Activated CD8-positive, alpha-beta memory T cell treated with anti-CD3 and anti-CD28 coated beads, Interleukin-2, amount 10 ng/mL, durations not matched to agents 7 days and 5 days (primary cell): ENCODE data around the gene DENND2D. TPM values are rescaled to one million over a fixed set of nuclear protein-coding genes. Genes with fewer than 3 reads are reported as not detected.

Experiments used
- ATAC-seq: fragments of 150-1000 bp; cut with Tn5 transposase; one replicate; pipeline ENCODE4 v1.10.0; 2021; ENCODE audit warnings: moderate library complexity
- CTCF ChIA-PET: fragments of 350-600 bp; sonication (Branson Sonifier 250); formaldehyde crosslinking; loops from one replicate; lab custom pipeline; 2021; ENCODE audit warnings: antibody characterized with exemption; lab: Charles Lee
- DNase-seq: peaks from one replicate; pipeline ENCODE4 v3.0.0-alpha.2; 2020
- H3K27ac Mint-ChIP-seq: one replicate; pipeline ENCODE4 v1.8.0; 2021; ENCODE audit warnings: mild to moderate bottlenecking, mixed read lengths
- H3K27me3 Mint-ChIP-seq: one replicate; pipeline ENCODE4 v1.8.0; 2021; ENCODE audit warnings: mixed read lengths
- H3K36me3 Mint-ChIP-seq: one replicate; pipeline ENCODE4 v1.8.0; 2021; ENCODE audit warnings: mild to moderate bottlenecking, mixed read lengths
- H3K4me1 Mint-ChIP-seq: one replicate; pipeline ENCODE4 v1.8.0; 2021; ENCODE audit warnings: mixed read lengths
- H3K4me3 Mint-ChIP-seq: one replicate; pipeline ENCODE4 v1.8.0; 2021; ENCODE audit warnings: mild to moderate bottlenecking, moderate library complexity, mixed read lengths
- H3K9me3 Mint-ChIP-seq: one replicate; pipeline ENCODE4 v1.8.0; 2022; ENCODE audit warnings: low read depth, mixed read lengths
- total RNA-seq, 2 experiments: library from RNA; stranded (reverse); gene quantifications; one replicate each; pipeline ENCODE4 v1.2.3, GENCODE V29; 2021

Gene DENND2D
- total RNA-seq, 2 experiments from 2014 or later, result 187 to 209 TPM

DNA sequence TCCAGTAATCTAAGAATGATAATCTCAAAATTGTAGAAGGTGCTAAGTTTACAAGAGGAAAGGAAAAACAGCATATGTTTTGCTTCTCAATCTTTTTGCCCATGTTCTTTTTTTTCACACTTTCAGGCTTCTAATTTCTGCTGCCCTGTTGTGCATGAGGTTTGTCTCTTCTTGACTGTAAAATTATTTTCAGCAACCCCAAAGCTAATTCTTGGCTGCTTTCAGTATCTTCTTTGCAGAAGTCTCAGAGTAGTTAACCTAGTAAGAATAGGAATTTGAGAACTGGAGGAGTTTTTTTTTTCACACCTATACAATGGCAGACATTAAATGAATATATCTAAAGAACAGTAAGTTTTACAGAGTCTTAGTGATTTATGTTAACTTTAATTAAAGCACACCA is 26.4 kb downstream of the DENND2D start:
- H3K9me3 Mint-ChIP-seq, result no peaks in the 10 kb centered on the region
- no peak for ATAC-seq
- no peak for DNase-seq
- H3K27me3 Mint-ChIP-seq, result no peaks in the 10 kb centered on the region
- peaks cover 5% of the 10 kb centered on the region for H3K4me1 Mint-ChIP-seq
- CTCF ChIA-PET, result interaction anchor here (0.6 to 1.1 kb wide), 2 partner anchors 27 to 48 kb away, joined by 3 read pairs; no protein-coding TSS in a partner anchor
- H3K36me3 Mint-ChIP-seq, result peaks cover 44% of the 10 kb centered on the region
- no peak overlapping the region for H3K27ac Mint-ChIP-seq
- no peak overlapping the region for H3K4me3 Mint-ChIP-seq

DNA sequence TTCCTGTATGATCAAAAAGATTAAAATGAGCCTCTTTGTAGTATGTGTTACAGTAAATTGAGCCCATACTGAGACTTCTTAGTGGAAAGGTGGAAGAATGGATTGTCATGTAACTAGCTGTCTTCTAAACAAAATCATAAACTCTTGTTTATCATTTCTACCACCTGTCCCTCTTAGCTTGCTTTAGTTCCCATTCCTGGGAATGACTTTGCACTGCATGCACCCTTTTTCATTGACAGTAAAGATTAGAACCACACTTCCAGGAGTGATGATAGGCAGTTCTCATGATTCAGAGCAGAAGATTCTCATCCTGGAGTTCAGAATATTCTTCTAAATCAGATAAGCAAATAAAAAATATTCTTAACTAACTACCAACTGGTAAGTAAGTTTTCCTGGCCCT is 28.0 kb downstream of the DENND2D start:
- Mint-ChIP-seq H3K4me3 (no peak overlapping the region), H3K27ac (no peak overlapping the region), H3K36me3 (peaks cover 45% of the 10 kb centered on the region), H3K4me1 (peaks cover 5% of the 10 kb centered on the region), H3K9me3 (no peaks in the 10 kb centered on the region), H3K27me3 (no peaks in the 10 kb centered on the region)
- no peak for DNase-seq
- CTCF ChIA-PET, result no interaction called here
- no peak for ATAC-seq

DNA sequence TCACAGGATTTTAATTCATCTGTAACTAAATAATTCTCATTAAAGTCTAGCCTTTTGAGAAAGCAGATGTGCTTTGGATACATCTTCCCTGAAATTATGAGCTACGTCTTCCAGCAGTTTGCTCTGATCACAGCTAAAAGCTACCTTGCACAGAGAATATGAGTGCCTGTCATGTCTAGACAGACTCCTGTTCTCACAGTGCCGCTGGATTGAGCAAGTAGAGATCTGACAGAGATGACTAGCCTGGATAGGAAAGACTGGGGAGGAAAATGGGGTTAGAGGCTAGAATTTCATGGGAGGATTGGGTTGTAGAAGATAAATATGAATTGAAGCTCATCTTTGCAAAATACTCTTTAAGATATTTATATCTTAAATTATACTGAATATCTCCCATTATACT is 36.3 kb downstream of the DENND2D start:
- Mint-ChIP-seq H3K27me3 (no peaks in the 10 kb centered on the region), H3K4me1 (peaks cover 4% of the 10 kb centered on the region), H3K36me3 (peaks cover 26% of the 10 kb centered on the region), H3K9me3 (no peaks in the 10 kb centered on the region), H3K27ac (no peak overlapping the region), H3K4me3 (no peak overlapping the region)
- DNase-seq, result no peak
- ATAC-seq, result no peak
- CTCF ChIA-PET, result no interaction called here

DNA sequence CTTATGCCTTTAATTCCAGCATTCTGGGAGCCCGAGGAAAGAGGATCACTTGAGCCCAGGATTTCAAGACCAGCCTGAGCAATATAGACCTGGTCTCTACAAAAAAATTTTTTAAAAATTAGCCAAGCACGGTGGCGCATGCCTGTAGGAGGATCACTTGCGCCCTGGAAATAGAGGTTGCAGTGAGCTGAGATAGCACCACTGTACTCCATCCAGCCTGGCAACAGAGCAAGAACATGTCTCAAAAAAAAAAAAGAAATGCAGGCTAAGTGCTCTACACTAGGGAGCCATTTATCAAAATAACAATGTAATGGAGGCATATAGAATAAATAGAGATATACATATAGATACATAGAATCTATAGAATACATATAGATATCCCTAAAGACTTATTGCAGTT is 37.1 kb downstream of the DENND2D start:
- CTCF ChIA-PET, result no interaction called here
- peaks cover 25% of the 10 kb centered on the region for H3K36me3 Mint-ChIP-seq
- no peak overlapping the region for H3K27ac Mint-ChIP-seq
- DNase-seq (no peak), ATAC-seq (no peak)
- H3K9me3 Mint-ChIP-seq, result no peaks in the 10 kb centered on the region
- H3K4me1 Mint-ChIP-seq, result peaks cover 4% of the 10 kb centered on the region
- no peaks in the 10 kb centered on the region for H3K27me3 Mint-ChIP-seq
- H3K4me3 Mint-ChIP-seq, result no peak overlapping the region

DNA sequence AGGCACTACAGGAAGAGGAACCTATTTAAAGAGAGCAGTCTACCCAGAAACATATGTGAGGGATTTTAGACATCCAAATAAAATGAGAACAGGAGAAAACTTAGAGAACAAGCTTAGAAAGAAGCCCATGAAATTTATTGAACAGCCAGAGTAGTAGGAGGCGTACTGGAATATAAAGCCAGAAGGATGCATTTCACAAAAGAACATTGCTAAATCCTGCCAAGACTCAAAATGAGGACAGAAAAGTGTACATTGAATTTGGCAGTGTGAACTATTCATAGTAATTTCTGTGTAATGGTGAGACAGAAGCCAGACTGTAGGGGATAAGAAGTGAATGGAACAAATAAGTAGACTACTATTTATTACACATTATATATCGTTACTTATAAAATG is 38.0 kb downstream of the DENND2D start:
- H3K27me3 Mint-ChIP-seq, result no peaks in the 10 kb centered on the region
- no peak for DNase-seq
- no peak overlapping the region for H3K4me3 Mint-ChIP-seq
- peaks cover 4% of the 10 kb centered on the region for H3K4me1 Mint-ChIP-seq
- no peak overlapping the region for H3K27ac Mint-ChIP-seq
- ATAC-seq, result no peak
- CTCF ChIA-PET, result no interaction called here
- peaks cover 21% of the 10 kb centered on the region for H3K36me3 Mint-ChIP-seq
- no peaks in the 10 kb centered on the region for H3K9me3 Mint-ChIP-seq

DNA sequence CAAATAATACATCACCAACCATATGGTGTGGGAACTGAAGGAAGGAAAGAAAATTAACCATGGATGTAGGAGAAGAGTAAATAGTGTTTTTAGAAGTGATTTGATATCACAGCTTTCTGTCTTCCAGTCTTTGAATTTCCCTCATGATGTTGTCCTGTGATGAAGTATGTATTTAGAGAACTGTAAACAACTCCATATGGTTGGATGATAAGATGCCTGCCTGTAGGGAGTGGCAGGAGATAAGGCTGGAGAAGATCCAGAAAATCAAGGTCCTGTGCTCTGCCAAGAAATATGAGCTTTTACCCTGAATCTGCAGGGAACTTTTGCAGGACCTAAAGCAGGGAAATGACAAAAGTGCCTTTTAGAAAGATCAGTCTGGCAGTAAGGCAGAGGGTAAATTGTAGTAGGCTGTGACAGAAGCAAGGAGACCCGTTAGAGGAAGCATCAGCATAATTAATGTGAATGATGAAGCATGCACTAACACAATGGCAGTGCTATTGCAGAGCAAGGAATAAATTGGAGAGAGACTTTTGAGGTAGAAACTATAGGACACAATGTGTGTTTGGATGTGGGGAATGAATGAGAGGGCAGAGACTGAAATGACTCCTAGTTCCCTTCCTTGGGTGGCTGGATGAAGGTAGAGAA is 38.5 kb downstream of the DENND2D start:
- Mint-ChIP-seq H3K27ac (no peak overlapping the region), H3K9me3 (no peaks in the 10 kb centered on the region), H3K4me3 (no peak overlapping the region), H3K4me1 (peaks cover 4% of the 10 kb centered on the region), H3K27me3 (no peaks in the 10 kb centered on the region), H3K36me3 (peaks cover 21% of the 10 kb centered on the region)
- CTCF ChIA-PET, result no interaction called here
- no peak for DNase-seq
- no peak for ATAC-seq

DNA sequence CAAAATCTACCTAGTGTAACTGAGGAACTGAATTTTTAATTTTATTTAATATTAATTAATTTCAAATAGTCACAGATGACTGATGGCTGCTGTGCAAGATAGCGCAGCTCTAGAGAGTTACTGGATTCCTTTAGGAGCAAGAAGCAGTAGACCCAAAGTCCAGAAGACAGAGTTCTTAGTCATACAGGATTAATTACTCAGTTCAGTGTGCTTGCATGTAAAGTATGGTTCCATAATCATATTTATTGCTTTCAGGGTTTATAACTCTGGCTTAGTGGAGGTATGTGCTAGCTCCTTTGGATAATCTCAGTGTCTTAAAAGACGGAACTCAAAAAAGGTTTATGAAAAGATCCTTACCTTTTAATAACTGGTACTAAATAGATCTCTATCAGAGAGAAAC is 43.0 kb downstream of the DENND2D start:
- ATAC-seq, result no peak
- Mint-ChIP-seq H3K4me1 (peaks cover 22% of the 10 kb centered on the region), H3K27me3 (no peaks in the 10 kb centered on the region), H3K9me3 (no peaks in the 10 kb centered on the region), H3K27ac (no peak overlapping the region), H3K4me3 (no peak overlapping the region), H3K36me3 (peaks cover 54% of the 10 kb centered on the region)
- no peak for DNase-seq
- CTCF ChIA-PET, result no interaction called here

DNA sequence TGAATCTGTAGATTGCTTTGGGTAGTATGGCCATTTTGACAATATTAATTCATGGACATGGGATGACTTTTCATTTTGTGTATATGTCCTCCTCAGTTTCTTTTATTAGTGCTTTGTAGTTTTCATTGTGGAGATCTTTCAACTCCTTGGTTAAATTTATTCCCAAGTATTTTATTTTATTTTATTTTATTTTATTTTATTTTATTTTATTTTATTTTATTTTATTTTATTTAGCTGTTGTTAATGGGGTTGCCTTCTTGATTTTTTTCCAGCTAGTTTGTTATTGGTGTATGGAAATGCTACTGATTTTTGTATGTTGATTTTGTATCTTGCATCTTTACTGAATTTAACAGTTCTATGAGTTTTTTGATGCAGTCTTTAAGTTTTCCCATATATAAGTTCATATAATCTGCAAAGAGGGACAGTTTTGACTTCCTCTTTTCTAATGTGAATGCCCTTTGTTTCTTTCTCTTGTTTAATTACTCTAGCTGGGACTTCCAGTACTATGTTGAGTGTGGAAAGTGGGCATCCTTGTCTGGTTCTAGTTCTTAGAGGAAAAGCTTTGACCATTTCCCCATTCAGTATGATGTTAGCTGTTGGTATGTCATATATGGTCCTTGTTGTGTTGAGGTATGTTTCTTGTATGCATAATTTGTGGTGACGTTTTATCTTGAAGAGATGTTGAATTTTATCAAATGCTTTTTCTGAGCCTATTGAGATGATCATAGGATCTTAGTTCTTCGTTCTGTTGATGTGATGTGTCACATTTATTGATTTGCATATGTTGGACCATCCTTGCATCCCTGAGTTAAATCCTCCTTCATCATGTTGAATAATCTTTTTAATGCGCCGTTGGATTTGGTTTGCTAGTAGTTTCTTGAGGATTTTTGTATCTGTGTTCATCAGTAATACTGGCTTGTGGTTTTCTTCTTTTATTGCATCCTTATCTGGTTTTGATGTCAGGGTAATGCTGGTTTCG is 46.1 kb downstream of the DENND2D start:
- no peaks in the 10 kb centered on the region for H3K27me3 Mint-ChIP-seq
- peaks cover 40% of the 10 kb centered on the region for H3K4me1 Mint-ChIP-seq
- DNase-seq, result no peak
- peaks cover 67% of the 10 kb centered on the region for H3K36me3 Mint-ChIP-seq
- H3K9me3 Mint-ChIP-seq, result no peaks in the 10 kb centered on the region
- no peak for ATAC-seq
- CTCF ChIA-PET, result interaction anchor here (0.6 to 1.9 kb wide), 4 partner anchors 11 to 658 kb away, joined by 3 to 4 read pairs (median 3); no protein-coding TSS in a partner anchor
- no peak overlapping the region for H3K27ac Mint-ChIP-seq
- no peak overlapping the region for H3K4me3 Mint-ChIP-seq

DNA sequence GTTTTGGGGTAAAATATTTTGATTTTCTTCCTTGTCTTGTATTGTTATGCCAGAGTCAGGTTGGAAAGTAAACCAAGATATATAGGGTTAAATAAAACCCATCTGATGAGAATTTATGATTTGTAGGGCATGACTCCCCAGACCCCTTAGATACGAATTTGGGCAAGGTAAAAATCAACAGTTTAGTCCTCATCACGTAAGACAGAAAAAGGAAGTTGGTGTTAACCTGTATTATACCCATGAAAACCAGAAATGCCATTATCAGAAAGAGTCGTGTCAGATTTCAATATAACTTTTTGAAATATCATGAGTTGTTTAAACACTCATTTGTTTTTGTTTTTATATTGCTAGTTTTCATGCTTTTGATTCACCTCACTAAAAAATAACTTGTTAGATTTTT is 48.6 kb downstream of the DENND2D start:
- Mint-ChIP-seq H3K4me3 (no peak overlapping the region), H3K36me3 (peaks cover 78% of the 10 kb centered on the region), H3K27ac (no peak overlapping the region), H3K27me3 (no peaks in the 10 kb centered on the region), H3K4me1 (peaks cover 52% of the 10 kb centered on the region), H3K9me3 (no peaks in the 10 kb centered on the region)
- CTCF ChIA-PET, result no interaction called here
- DNase-seq (no peak), ATAC-seq (no peak)

DNA sequence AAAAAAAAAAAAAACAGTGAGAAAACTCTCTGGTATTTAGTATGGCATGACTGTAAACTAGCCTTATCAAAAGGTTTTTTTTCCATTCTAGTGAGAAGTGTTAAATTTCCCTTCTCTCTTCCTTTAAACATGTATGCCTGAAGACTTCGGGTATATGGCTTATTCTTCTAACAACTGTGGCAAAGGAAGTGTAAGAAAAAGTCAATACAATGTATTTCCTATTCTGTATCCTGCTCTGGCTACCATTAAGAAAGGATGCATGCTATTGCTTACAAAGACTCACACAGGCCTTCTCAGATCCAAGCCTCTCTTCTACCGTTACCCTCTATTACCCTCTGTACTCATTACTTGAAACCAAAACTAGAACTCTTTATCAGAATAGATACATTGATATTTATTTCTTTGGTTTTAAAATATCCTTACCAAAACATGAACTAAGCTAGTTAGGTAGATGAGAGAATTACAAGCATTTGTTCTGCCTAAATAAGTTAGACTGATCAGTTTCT is 52.0 kb downstream of the DENND2D start:
- Mint-ChIP-seq H3K27ac (no peak overlapping the region), H3K4me3 (no peak overlapping the region), H3K9me3 (no peaks in the 10 kb centered on the region), H3K36me3 (peaks cover 59% of the 10 kb centered on the region), H3K4me1 (peaks cover 52% of the 10 kb centered on the region), H3K27me3 (no peaks in the 10 kb centered on the region)
- CTCF ChIA-PET, result no interaction called here
- DNase-seq, result no peak
- ATAC-seq, result no peak

DNA sequence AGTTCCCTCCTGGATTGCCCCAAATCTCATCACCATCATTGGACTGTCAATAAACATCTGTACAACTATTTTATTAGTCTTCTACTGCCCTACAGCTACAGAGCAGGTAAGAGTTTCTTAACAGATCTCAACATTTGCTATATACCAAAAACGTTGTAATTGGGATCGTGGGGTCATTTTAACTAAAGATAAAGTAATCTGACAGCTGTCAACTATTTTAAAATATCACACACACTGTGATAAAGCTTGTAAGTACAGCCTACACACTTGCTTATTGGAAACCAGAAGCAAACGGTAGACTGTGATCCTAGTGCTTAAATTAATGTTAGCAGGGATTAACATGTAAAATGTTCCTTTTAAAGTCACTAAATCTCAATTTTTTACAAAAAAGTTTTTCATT is 52.5 kb downstream of the DENND2D start:
- H3K4me3 Mint-ChIP-seq, result no peak overlapping the region
- ATAC-seq, result no peak
- CTCF ChIA-PET, result no interaction called here
- H3K36me3 Mint-ChIP-seq, result peaks cover 56% of the 10 kb centered on the region
- H3K9me3 Mint-ChIP-seq, result no peaks in the 10 kb centered on the region
- no peaks in the 10 kb centered on the region for H3K27me3 Mint-ChIP-seq
- DNase-seq, result no peak
- no peak overlapping the region for H3K27ac Mint-ChIP-seq
- H3K4me1 Mint-ChIP-seq, result peaks cover 53% of the 10 kb centered on the region

DNA sequence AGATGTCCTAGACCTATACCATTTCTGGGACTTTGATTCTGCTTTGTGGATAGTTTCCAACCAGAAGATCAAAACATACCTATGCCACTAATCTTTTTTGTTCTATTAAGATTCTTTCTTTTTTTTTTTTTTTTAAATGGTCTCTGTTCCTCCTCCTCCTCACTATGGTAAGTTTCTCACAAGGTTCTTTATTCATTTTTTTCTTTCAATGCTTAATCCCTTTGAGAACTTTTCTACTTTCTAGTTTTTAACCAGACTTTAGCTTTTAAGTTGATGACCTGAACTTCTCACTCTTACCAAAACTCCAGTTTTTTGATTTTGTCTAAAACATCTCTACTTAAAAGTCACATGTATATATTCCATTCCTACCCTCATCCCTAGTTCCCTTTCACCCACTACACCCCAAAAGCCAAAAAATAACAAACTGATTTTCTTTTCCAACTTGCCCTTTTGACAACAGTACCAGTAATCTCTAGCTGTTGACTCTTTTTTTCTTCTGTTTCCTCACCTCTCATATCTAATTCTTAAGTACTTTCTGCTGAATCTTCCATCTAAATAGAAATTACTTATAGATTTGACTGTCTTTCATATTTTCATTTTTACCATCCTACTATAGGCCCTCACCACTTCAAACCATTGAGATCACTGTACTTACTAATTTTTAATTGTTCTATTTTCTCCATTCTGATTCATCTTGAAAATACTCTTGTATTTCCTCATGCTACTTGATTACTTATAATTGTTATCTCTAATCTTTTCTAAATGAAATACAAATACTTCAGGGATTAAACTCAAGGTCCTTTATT is 54.3 kb downstream of the DENND2D start:
- Mint-ChIP-seq H3K4me1 (peaks cover 51% of the 10 kb centered on the region), H3K9me3 (no peaks in the 10 kb centered on the region), H3K27me3 (no peaks in the 10 kb centered on the region), H3K4me3 (no peak overlapping the region), H3K27ac (no peak overlapping the region), H3K36me3 (peaks cover 40% of the 10 kb centered on the region)
- ATAC-seq (no peak), DNase-seq (no peak)
- CTCF ChIA-PET, result interaction anchor here (1.6 kb wide), 1 partner anchor 77 kb away, joined by 3 read pairs; no protein-coding TSS in a partner anchor

DNA sequence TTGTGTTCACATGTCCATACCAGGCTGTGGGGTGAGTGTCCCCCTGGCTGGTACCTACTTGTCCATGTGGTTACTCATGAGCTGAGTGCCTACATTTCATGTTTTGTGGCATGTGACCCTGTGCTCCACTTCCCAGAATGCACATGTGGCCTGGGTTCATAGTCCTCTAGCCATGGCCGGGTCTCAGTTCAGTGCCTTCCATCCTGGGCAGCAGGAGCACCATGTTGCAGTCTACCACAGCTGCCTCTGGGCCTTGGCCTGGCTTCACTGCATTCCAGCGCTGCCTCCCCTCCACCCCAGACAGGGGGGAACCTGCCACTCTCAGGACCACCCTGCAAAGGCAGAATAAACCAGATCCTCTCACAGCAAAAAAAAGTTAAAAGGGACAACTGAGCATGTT is 54.9 kb downstream of the DENND2D start:
- no peak for ATAC-seq
- H3K27ac Mint-ChIP-seq, result no peak overlapping the region

More for the DNA sequence above, 54.9 kb downstream of the DENND2D start:
- no peak overlapping the region for H3K4me3 Mint-ChIP-seq
- H3K9me3 Mint-ChIP-seq, result no peaks in the 10 kb centered on the region
- peaks cover 50% of the 10 kb centered on the region for H3K4me1 Mint-ChIP-seq
- H3K27me3 Mint-ChIP-seq, result no peaks in the 10 kb centered on the region
- no peak for DNase-seq
- peaks cover 39% of the 10 kb centered on the region for H3K36me3 Mint-ChIP-seq
- CTCF ChIA-PET, result interaction anchor here (1.6 kb wide), 1 partner anchor 77 kb away, joined by 3 read pairs; no protein-coding TSS in a partner anchor
